NCI-H2227 treated with DMSO at 0.1 percent for 48 hours (cell line): ENCODE results near the gene ITGB2.

Experiments
- DNase-seq: peaks from one replicate; lab custom pipeline; 2025; lab: John Stamatoyannopoulos, UW

ITGB2 gene

GRCh38 chr21:44867999-44868700 is 52.5 kb downstream of the ITGB2 start:
- DNase-seq: no peak

- no peak for DNase-seq
These were observed 53.2 kb downstream of the ITGB2 start for GRCh38 chr21:44867464-44867863.

- peak; percentile 29 for DNase-seq
These were observed 53.9 kb downstream of the ITGB2 start for GRCh38 chr21:44866780-44867179.

GRCh38 chr21:44865561-44866280 is 55.0 kb downstream of the ITGB2 start:
- DNase-seq: no peak

GRCh38 chr21:44862869-44863685 is 57.6 kb downstream of the ITGB2 start:
- DNase-seq: no peak

GRCh38 chr21:44858791-44859190 is 61.9 kb downstream of the ITGB2 start:
- no peak for DNase-seq

- DNase-seq: no peak
These were observed 62.4 kb downstream of the ITGB2 start for GRCh38 chr21:44858291-44858690.

GRCh38 chr21:44857127-44857892 is 63.4 kb downstream of the ITGB2 start:
- DNase-seq: no peak

DNA sequence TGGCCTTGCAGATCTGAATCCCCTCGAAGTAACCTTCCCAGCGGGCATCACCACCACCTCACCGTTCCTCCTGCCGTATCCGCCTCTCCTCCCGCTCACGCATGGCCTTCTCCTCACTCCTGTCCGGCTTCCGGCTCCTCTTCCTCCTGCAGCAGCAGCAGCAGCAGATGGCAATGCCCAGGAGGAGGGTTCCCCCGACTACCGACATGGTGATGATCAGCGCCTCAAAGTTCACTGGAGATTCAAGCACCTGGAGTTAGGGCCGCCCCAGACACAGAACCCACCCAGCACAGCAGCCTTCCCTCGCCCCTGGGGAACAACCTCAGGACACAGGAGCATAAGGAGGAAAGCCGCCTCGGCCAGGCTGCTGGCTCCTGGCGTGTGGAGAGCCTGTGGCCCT is 64.6 kb downstream of the ITGB2 start:
- DNase-seq: no peak

DNA sequence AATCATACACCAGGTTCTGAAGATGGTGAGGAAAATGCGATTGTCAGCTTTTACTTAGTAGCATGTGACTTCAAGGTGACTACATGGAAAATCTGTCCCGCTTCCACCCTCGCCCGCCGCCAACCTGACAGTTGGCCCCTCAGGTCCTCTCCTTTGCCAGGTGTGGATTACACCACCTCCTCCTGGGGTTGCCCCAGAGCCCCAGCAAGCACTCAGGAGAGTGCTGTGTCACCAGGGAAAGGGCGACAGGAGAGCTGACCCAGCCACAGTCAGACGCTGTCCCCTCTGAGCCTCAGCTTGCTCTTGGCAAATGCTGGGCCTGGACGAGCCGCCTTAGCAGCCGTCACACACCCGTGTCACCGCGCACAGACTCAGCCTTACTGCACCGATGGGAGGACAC is 65.1 kb downstream of the ITGB2 start:
- no peak for DNase-seq

DNA sequence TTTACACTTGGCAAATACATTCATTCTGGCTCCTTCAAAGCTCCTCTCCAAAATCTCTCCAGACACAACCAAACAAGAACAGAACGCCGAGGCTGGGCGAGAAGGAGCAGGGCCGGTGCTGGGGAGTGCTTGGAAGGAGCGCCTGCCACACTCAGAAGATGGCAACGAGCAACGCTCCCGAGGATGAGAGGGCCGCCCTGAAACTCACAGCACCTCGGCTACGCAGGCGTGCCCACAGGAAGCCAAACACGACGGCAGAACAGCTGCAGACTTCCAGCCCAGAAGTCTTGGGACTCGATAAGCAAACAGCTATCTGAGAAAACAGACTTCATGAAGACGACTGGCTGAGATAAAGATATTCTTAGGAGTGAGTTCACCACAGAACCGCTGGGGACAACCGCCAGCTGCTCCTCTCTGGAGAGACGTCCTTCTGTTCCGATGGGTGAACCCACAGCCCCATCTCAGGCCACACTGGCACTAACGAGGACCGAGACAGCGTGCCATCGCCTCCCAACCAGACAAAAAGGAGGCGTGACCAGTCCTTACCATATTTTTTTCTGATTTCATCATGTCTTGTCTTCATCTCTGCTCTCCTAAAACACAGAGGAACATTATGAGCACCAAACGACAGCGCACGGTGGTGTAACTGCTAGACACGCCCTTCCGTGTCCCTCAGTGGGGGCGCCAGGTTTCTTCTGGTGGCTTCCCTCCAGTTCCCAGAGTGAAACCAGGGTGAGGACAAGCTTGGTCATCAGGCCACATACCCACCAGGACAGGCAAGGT is 65.8 kb downstream of the ITGB2 start:
- DNase-seq: no peak

- no peak for DNase-seq
These were observed 66.4 kb downstream of the ITGB2 start for GRCh38 chr21:44854391-44854663.

- DNase-seq: no peak
These were observed 66.9 kb downstream of the ITGB2 start for GRCh38 chr21:44853601-44854390.

- DNase-seq: no peak
These were observed 69.6 kb downstream of the ITGB2 start for GRCh38 chr21:44850905-44851657.

GRCh38 chr21:44850208-44850800 is 70.4 kb downstream of the ITGB2 start:
- no peak for DNase-seq

DNA sequence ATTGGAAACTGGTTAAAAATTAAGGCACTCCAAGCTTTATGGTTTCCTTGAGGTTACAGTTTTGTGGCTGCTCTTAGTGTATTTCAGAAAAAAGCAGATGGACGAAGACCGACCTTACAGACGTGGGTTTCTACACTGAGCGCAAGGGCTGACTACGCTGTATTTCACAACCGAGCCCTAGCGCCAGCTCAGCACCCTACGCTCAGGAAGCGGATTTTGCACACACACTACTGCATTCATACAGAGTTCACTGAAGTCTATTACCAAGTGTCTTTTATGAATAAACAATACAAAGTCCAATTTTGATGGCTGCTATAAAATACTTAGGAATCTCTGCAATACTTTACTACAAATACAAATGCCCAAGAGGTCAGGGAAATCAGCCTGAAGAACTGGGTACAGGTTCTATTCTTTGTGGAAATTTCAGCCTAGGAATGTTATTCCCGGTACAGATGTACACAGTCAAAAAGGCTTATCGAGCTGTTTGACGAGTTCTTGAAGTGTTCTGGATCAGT is 71.0 kb downstream of the ITGB2 start:
- no peak for DNase-seq

DNA sequence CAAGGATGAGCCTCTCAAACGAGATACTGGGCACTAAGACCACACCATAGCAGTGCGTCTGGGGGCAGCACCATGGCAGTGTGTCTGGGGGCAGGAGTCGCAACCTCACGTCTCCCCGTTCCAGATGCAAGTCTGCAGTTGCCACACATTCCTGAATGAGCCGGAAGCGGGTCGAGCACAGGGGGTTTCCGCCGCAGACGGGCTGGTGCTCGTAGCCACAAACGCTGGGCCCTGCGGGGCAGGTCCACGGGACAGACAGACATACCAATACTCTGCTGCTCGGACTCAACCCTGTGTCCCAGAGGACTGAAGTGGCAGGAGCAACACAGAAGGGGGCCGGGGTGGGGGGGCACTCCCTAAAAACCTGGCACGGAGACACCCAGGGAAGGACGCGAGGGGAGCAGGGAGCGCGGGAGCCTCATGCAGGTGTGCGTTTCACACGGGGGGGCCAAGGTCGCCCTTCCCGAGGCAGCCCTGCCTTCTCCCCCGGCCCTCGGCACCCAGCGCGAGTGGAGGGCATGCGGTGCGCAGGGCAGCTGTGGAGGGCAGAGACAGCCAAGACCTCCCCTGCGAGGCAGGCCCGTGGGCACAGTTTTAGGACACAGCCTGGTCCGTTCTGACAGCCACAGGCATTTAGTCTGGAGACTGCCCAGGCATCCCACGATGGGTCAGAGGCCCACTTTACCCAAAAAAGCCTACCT is 71.7 kb downstream of the ITGB2 start:
- no peak for DNase-seq

DNA sequence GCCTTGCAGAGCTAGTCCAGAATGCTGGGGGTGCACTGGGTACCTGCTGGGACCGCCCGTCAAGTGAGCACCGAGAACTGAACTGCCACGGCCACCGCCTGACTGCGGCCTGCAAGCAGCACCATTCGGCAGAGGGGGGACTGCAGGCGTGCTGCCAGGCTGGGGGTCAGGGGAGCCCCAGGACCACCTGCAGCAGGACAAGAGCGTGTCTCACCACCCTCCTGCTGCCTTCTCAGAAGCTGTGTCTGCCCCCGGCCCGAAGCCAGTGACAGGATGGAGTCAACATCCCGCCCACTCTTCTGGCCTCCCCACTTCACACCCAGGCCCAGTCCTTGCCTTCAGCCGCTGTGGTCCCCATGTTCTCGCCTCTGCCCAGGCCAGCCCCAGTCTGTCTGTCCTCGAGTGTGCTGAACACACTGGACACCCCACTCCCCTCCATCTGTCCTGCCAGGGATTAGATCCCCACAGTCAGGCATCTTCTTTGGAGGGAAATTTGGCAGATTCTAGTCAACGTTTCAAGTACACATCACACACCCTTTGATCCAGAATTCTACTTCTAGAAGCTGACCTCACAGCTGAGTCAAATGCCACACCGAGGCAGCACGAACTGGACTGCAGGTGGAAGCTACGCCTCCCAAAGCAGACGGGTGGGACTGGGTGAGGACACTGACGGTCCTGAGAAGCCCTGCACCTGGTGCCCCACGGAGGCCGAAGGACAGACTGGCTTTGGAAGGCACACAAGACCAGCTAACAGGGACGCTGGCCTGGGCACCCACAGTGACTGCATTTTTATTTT is 73.2 kb downstream of the ITGB2 start:
- no peak for DNase-seq
